ENCODE data around the gene CLRN1. TPM values are rescaled to one million over a fixed set of nuclear protein-coding genes. Genes with fewer than 3 reads are reported as not detected.

The CLRN1 gene
- total RNA-seq, 1 experiment from 2014 or later: not detected

GRCh38 chr3:150975086-150975991, 2.8 kb upstream of the CLRN1 start:
- no peak overlapping the region for H2AFZ ChIP-seq
- H3K9me3 ChIP-seq (ENCODE audit: insufficient read depth, low read depth): no peaks in the 10 kb centered on the region
- CTCF ChIA-PET: no interaction called here
- peaks cover 5% of the 10 kb centered on the region; the same call in 1 of the 2 replicates for H3F3A ChIP-seq (ENCODE audit: insufficient read depth, low read depth)
- no peaks in the 10 kb centered on the region for H3K36me3 ChIP-seq (ENCODE audit: low read depth)
- intact Hi-C loops (cut with micrococcal nuclease; ENCODE audit: unreplicated experiment): no loop called here
- POLR2A ChIA-PET (ENCODE audit: unreplicated experiment): no interaction called here
- no peak overlapping the region for H3K27ac ChIP-seq
- no peaks in the 10 kb centered on the region for H3K9me2 ChIP-seq (ENCODE audit: insufficient read depth)
- peaks cover 11% of the 10 kb centered on the region for H3K4me1 ChIP-seq (replicated peaks; ENCODE audit: insufficient read depth)
- H3K79me2 ChIP-seq (ENCODE audit: low read depth): no peaks in the 10 kb centered on the region
- no peaks in the 10 kb centered on the region for H4K20me1 ChIP-seq (ENCODE audit: insufficient read depth)
- TF ChIP-seq, protein P1, sequence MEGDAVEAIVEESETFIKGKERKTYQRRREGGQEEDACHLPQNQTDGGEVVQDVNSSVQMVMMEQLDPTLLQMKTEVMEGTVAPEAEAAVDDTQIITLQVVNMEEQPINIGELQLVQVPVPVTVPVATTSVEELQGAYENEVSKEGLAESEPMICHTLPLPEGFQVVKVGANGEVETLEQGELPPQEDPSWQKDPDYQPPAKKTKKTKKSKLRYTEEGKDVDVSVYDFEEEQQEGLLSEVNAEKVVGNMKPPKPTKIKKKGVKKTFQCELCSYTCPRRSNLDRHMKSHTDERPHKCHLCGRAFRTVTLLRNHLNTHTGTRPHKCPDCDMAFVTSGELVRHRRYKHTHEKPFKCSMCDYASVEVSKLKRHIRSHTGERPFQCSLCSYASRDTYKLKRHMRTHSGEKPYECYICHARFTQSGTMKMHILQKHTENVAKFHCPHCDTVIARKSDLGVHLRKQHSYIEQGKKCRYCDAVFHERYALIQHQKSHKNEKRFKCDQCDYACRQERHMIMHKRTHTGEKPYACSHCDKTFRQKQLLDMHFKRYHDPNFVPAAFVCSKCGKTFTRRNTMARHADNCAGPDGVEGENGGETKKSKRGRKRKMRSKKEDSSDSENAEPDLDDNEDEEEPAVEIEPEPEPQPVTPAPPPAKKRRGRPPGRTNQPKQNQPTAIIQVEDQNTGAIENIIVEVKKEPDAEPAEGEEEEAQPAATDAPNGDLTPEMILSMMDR (conservative IDR thresholded peaks at IDR 0.05): no peak
- no peak for TF ChIP-seq EZH2 (IDR thresholded peaks at IDR 0.05; ENCODE audit: low read depth)
- BruUV-seq (replicated peaks): no TSS peak
- DNase-seq: no peak
- H3K27me3 ChIP-seq (ENCODE audit: insufficient read depth, low read depth): no peaks in the 10 kb centered on the region
- H3K4me2 ChIP-seq: no peak overlapping the region
- no peak overlapping the region for H3K4me3 ChIP-seq

- BruUV-seq (replicated peaks): no TSS peak
- H3K9me3 ChIP-seq (ENCODE audit: insufficient read depth, low read depth): no peaks in the 10 kb centered on the region
- TF ChIP-seq EZH2 (IDR thresholded peaks at IDR 0.05; ENCODE audit: low read depth): no peak
- TF ChIP-seq, protein P1 (conservative IDR thresholded peaks at IDR 0.05): no peak
- peak overlapping the region; percentile 46 for H3K4me2 ChIP-seq
- intact Hi-C loops (cut with micrococcal nuclease; ENCODE audit: unreplicated experiment): no loop called here
- no peaks in the 10 kb centered on the region for H3K36me3 ChIP-seq (ENCODE audit: low read depth)
- CTCF ChIA-PET: no interaction called here
- no peaks in the 10 kb centered on the region for H4K20me1 ChIP-seq (ENCODE audit: insufficient read depth)
- no peaks in the 10 kb centered on the region for H3K27me3 ChIP-seq (ENCODE audit: insufficient read depth, low read depth)
- H2AFZ ChIP-seq: no peak overlapping the region
- H3K27ac ChIP-seq: peak overlapping the region; percentile 10; the same call in 1 of the 2 replicates
- peak; percentile 31 to 49 for DNase-seq
- POLR2A ChIA-PET (ENCODE audit: unreplicated experiment): interaction anchor here (0.6 kb wide), 4 partner anchors 58 to 1245 kb away, joined by 3 to 6 read pairs (median 5); no protein-coding TSS in a partner anchor
- H3K9me2 ChIP-seq (ENCODE audit: insufficient read depth): no peaks in the 10 kb centered on the region
- H3K4me3 ChIP-seq: no peak overlapping the region
- peaks cover 12% of the 10 kb centered on the region for H3K4me1 ChIP-seq (replicated peaks; ENCODE audit: insufficient read depth)
- H3F3A ChIP-seq (ENCODE audit: insufficient read depth, low read depth): peaks cover 5% of the 10 kb centered on the region; the same call in 1 of the 2 replicates
- H3K79me2 ChIP-seq (ENCODE audit: low read depth): no peaks in the 10 kb centered on the region
Observed at GRCh38 chr3:150970665-150971324, 1.7 kb downstream of the CLRN1 start.

DNA sequence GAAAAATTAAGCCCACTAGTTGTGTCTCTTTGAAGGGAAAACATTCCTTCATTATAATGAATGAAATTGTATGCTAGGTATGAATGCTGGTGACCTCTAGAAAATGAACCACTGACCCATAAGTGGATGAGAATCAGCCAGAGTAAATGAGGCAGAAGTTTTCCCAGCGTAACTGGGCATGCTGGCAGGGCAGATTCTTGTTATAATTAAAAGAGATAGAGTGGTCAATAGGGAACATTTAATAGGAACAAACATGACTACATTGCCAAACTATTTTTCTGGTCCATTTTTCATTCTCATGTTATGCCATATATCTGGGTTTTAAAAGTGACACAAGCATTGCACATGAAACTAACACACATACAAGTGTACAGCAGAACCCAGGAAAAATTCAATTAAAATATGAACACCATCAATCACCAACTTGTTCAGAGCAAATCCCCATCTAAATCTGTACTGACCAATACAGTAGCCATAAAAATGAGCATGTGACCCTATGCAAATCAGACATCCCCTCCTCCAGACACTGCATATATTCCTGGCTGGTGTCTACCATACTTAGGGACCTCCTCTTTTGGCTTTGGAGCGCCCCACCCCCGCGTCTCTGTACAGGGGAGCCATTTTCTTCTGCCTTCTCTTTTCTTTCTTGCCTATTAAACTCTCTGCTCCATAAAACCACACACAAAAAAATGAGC, 4.0 kb downstream of the CLRN1 start:
- ChIA-PET POLR2A (ENCODE audit: unreplicated experiment) (no interaction called here), CTCF (no interaction called here)
- Histone ChIP-seq H3K9me2 (ENCODE audit: insufficient read depth) (no peaks in the 10 kb centered on the region), H3K4me2 (no peak overlapping the region), H3K36me3 (ENCODE audit: low read depth) (no peaks in the 10 kb centered on the region), H4K20me1 (ENCODE audit: insufficient read depth) (no peaks in the 10 kb centered on the region), H3K27ac (no peak overlapping the region), H2AFZ (no peak overlapping the region), H3K27me3 (ENCODE audit: insufficient read depth, low read depth) (no peaks in the 10 kb centered on the region), H3K4me1 (replicated peaks; ENCODE audit: insufficient read depth) (peaks cover 12% of the 10 kb centered on the region), H3K4me3 (no peak overlapping the region), H3K9me3 (ENCODE audit: insufficient read depth, low read depth) (no peaks in the 10 kb centered on the region), H3K79me2 (ENCODE audit: low read depth) (no peaks in the 10 kb centered on the region), H3F3A (ENCODE audit: insufficient read depth, low read depth) (peaks cover 5% of the 10 kb centered on the region; the same call in 1 of the 2 replicates)
- no peak for DNase-seq
- intact Hi-C loops (cut with micrococcal nuclease; ENCODE audit: unreplicated experiment): no loop called here
- BruUV-seq (replicated peaks): no TSS peak
- TF ChIP-seq, protein P1 (conservative IDR thresholded peaks at IDR 0.05): no peak
- no peak for TF ChIP-seq EZH2 (IDR thresholded peaks at IDR 0.05; ENCODE audit: low read depth)

Data from PC-9 (cell line).